ENCODE measurements around the gene CADM2.

The CADM2 gene

GRCh38 chr3:85330071-85330470 lies 371.3 kb downstream of the CADM2 start:
- TF ChIP-seq, protein P1, sequence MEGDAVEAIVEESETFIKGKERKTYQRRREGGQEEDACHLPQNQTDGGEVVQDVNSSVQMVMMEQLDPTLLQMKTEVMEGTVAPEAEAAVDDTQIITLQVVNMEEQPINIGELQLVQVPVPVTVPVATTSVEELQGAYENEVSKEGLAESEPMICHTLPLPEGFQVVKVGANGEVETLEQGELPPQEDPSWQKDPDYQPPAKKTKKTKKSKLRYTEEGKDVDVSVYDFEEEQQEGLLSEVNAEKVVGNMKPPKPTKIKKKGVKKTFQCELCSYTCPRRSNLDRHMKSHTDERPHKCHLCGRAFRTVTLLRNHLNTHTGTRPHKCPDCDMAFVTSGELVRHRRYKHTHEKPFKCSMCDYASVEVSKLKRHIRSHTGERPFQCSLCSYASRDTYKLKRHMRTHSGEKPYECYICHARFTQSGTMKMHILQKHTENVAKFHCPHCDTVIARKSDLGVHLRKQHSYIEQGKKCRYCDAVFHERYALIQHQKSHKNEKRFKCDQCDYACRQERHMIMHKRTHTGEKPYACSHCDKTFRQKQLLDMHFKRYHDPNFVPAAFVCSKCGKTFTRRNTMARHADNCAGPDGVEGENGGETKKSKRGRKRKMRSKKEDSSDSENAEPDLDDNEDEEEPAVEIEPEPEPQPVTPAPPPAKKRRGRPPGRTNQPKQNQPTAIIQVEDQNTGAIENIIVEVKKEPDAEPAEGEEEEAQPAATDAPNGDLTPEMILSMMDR (IDR thresholded peaks at IDR 0.05; ENCODE audit: insufficient read depth, missing control alignments) = no peak
- no peak for FAIRE-seq
- no peak for DNase-seq (ENCODE audit: insufficient read length, low spot score)

GRCh38 chr3:85337895-85338294 lies 379.1 kb downstream of the CADM2 start:
- no peak for FAIRE-seq
- no peak for DNase-seq (ENCODE audit: insufficient read length, low spot score)

DNA sequence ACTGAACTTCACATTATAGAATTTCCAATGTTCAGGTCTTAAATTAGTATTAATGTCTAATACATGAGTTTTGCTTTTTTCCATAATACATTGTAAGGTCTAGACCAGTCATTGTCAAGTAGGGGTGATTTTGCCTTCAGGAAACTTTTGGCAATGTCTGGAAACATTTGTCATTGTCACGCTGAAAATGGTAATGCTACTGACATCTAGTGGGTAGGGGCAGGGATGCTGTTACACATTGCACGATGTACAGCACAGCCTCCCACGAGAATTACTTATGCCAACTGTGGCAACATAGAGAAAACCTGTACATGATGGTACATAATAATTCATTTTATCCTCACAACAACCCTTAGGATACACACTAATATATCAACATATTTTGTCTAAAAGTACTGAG lies 384.1 kb downstream of the CADM2 start:
- peak; percentile 35 for FAIRE-seq
- TF ChIP-seq, protein P1 (IDR thresholded peaks at IDR 0.05; ENCODE audit: insufficient read depth, missing control alignments) = peak; percentile 67
- no peak for DNase-seq (ENCODE audit: insufficient read length, low spot score)

More at GRCh38 chr3:85337895-85338294, 379.1 kb downstream of the CADM2 start:
- TF ChIP-seq, protein P1 (IDR thresholded peaks at IDR 0.05; ENCODE audit: insufficient read depth, missing control alignments) = no peak

GRCh38 chr3:85355572-85355971 lies 396.8 kb downstream of the CADM2 start:
- DNase-seq (ENCODE audit: insufficient read length, low spot score) (no peak), FAIRE-seq (no peak)
- TF ChIP-seq, protein P1 (IDR thresholded peaks at IDR 0.05; ENCODE audit: insufficient read depth, missing control alignments) = no peak

DNA sequence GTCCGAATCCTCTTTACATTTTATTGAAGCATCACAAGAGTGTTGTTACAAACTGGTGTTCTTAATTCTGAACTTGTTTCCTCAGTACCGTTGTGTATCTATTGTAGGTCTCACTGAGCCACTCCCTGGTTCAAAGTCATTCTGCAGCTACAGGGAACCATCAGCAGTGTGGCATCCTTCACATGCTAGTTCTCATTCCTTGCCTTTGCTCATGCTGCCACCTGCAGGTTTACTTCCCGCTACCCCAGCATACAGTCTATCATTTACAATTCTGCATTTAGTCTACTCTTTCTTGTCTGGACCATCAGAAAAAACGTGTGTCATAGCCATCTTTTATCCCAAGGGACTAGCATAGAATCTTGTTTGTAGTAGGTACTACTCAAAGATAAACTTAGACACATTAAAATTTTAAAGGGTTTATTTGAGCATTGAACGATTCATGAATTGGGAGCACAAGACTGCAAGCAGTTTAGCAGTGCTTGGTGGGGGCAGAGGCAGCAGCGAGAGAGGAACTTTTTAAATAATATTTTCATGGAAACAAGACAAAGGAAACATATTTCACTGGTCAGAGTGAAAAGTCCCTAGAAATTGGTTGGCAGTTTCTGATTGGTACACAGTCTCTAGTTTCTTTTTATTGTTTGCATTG lies 402.1 kb downstream of the CADM2 start:
- TF ChIP-seq, protein P1 (IDR thresholded peaks at IDR 0.05; ENCODE audit: insufficient read depth, missing control alignments) = peak; percentile 79
- FAIRE-seq (peak; percentile 73), DNase-seq (ENCODE audit: insufficient read length, low spot score) (no peak)

- FAIRE-seq (no peak), DNase-seq (ENCODE audit: insufficient read length, low spot score) (no peak)
- TF ChIP-seq, protein P1 (IDR thresholded peaks at IDR 0.05; ENCODE audit: insufficient read depth, missing control alignments) = no peak
These were observed 405.6 kb downstream of the CADM2 start for GRCh38 chr3:85364296-85364909.

- no peak for FAIRE-seq
- no peak for DNase-seq (ENCODE audit: insufficient read length, low spot score)
- TF ChIP-seq, protein P1 (IDR thresholded peaks at IDR 0.05; ENCODE audit: insufficient read depth, missing control alignments) = no peak
These were observed 411.6 kb downstream of the CADM2 start for GRCh38 chr3:85370341-85370740.
